ENCODE measurements around the gene HNF4A.

HNF4A gene

GRCh38 chr20:44334306-44334705 lies 21.2 kb upstream of the HNF4A start:
- no peaks in the 10 kb centered on the region for H3K79me2 ChIP-seq (ENCODE audit: low read length)
- H3K27me3 ChIP-seq (ENCODE audit: low read depth, low read length): peaks cover 5% of the 10 kb centered on the region; the same call in 1 of the 2 replicates
- H4K20me1 ChIP-seq (ENCODE audit: insufficient read depth, low read length): no peaks in the 10 kb centered on the region
- no peaks in the 10 kb centered on the region for H3K4me1 ChIP-seq (ENCODE audit: low read length)
- no peak overlapping the region for H3K27ac ChIP-seq (ENCODE audit: low read length)
- no peak overlapping the region for H3K4me3 ChIP-seq (ENCODE audit: low read length)
- H2AFZ ChIP-seq (ENCODE audit: low read depth, low read length): no peak overlapping the region
- no peak for TF ChIP-seq CTCF (IDR thresholded peaks at IDR 0.05; ENCODE audit: low read depth, low read length)
- no peak for TF ChIP-seq EZH2phosphoT487 (IDR thresholded peaks at IDR 0.05; ENCODE audit: low read depth)
- no peak overlapping the region for H3K4me2 ChIP-seq (ENCODE audit: low read length)
- H3K36me3 ChIP-seq (replicated peaks; ENCODE audit: low read depth, low read length): no peaks in the 10 kb centered on the region
- H3K9me3 ChIP-seq (ENCODE audit: insufficient read depth, low read length): no peaks in the 10 kb centered on the region
- no peak overlapping the region for H3K9ac ChIP-seq (ENCODE audit: low read length)

- H2AFZ ChIP-seq (ENCODE audit: low read depth, low read length): no peak overlapping the region
- H3K9me3 ChIP-seq (ENCODE audit: insufficient read depth, low read length): no peaks in the 10 kb centered on the region
- H3K4me2 ChIP-seq (ENCODE audit: low read length): no peak overlapping the region
- H4K20me1 ChIP-seq (ENCODE audit: insufficient read depth, low read length): no peaks in the 10 kb centered on the region
- H3K27ac ChIP-seq (ENCODE audit: low read length): no peak overlapping the region
- no peaks in the 10 kb centered on the region for H3K36me3 ChIP-seq (replicated peaks; ENCODE audit: low read depth, low read length)
- no peaks in the 10 kb centered on the region for H3K79me2 ChIP-seq (ENCODE audit: low read length)
- TF ChIP-seq CTCF (IDR thresholded peaks at IDR 0.05; ENCODE audit: low read depth, low read length): no peak
- TF ChIP-seq EZH2phosphoT487 (IDR thresholded peaks at IDR 0.05; ENCODE audit: low read depth): no peak
- no peak overlapping the region for H3K9ac ChIP-seq (ENCODE audit: low read length)
- H3K4me3 ChIP-seq (ENCODE audit: low read length): no peak overlapping the region
- H3K4me1 ChIP-seq (ENCODE audit: low read length): no peaks in the 10 kb centered on the region
- H3K27me3 ChIP-seq (ENCODE audit: low read depth, low read length): peaks cover 5% of the 10 kb centered on the region; the same call in 1 of the 2 replicates
These were observed 20.8 kb upstream of the HNF4A start for GRCh38 chr20:44334709-44335108.

GRCh38 chr20:44335675-44336074 lies 19.8 kb upstream of the HNF4A start:
- no peaks in the 10 kb centered on the region for H4K20me1 ChIP-seq (ENCODE audit: insufficient read depth, low read length)
- no peak for TF ChIP-seq EZH2phosphoT487 (IDR thresholded peaks at IDR 0.05; ENCODE audit: low read depth)
- no peak overlapping the region for H3K4me2 ChIP-seq (ENCODE audit: low read length)
- H3K9me3 ChIP-seq (ENCODE audit: insufficient read depth, low read length): no peaks in the 10 kb centered on the region
- no peaks in the 10 kb centered on the region for H3K36me3 ChIP-seq (replicated peaks; ENCODE audit: low read depth, low read length)
- no peak overlapping the region for H2AFZ ChIP-seq (ENCODE audit: low read depth, low read length)
- no peaks in the 10 kb centered on the region for H3K79me2 ChIP-seq (ENCODE audit: low read length)
- H3K4me3 ChIP-seq (ENCODE audit: low read length): no peak overlapping the region
- H3K9ac ChIP-seq (ENCODE audit: low read length): no peak overlapping the region
- H3K27ac ChIP-seq (ENCODE audit: low read length): no peak overlapping the region
- H3K27me3 ChIP-seq (ENCODE audit: low read depth, low read length): peaks cover 5% of the 10 kb centered on the region; the same call in 1 of the 2 replicates
- H3K4me1 ChIP-seq (ENCODE audit: low read length): no peaks in the 10 kb centered on the region

- TF ChIP-seq EZH2phosphoT487 (IDR thresholded peaks at IDR 0.05; ENCODE audit: low read depth) (no peak), CTCF (IDR thresholded peaks at IDR 0.05; ENCODE audit: low read depth, low read length) (no peak)
- no peaks in the 10 kb centered on the region for H3K4me1 ChIP-seq (ENCODE audit: low read length)
- no peak overlapping the region for H2AFZ ChIP-seq (ENCODE audit: low read depth, low read length)
- peaks cover 5% of the 10 kb centered on the region; the same call in 1 of the 2 replicates for H3K27me3 ChIP-seq (ENCODE audit: low read depth, low read length)
- no peak overlapping the region for H3K4me3 ChIP-seq (ENCODE audit: low read length)
- H4K20me1 ChIP-seq (ENCODE audit: insufficient read depth, low read length): no peaks in the 10 kb centered on the region
- H3K4me2 ChIP-seq (ENCODE audit: low read length): no peak overlapping the region
- no peak overlapping the region for H3K9ac ChIP-seq (ENCODE audit: low read length)
- no peaks in the 10 kb centered on the region for H3K9me3 ChIP-seq (ENCODE audit: insufficient read depth, low read length)
- no peaks in the 10 kb centered on the region for H3K36me3 ChIP-seq (replicated peaks; ENCODE audit: low read depth, low read length)
- no peaks in the 10 kb centered on the region for H3K79me2 ChIP-seq (ENCODE audit: low read length)
- H3K27ac ChIP-seq (ENCODE audit: low read length): no peak overlapping the region
These were observed 19.4 kb upstream of the HNF4A start for GRCh38 chr20:44336086-44336485.
